GM12878 (cell line): ENCODE results near the gene RPS6KA2. TPM values are rescaled to one million over a fixed set of nuclear protein-coding genes. Genes with fewer than 3 reads are reported as not detected.

Source experiments
- ATAC-seq: fragments of 200-7000 bp; cut with Tn5 transposase; 3 replicates; pipeline ENCODE4 v1.9.1; 2020; ENCODE audit warnings: mild to moderate bottlenecking, moderate library complexity
- BruUV-seq: library from RNA; stranded (reverse); fragments of 400-500 nt; replicated peaks from 2 replicates; lab custom pipeline; 2021; lab: Mats Ljungman, UMichigan
- CTCF ChIA-PET: fragments of 300-600 bp; sonication (Branson Sonifier 250); formaldehyde crosslinking; extraction: SDS; loops from one replicate; lab custom pipeline; 2021; ENCODE audit warnings: inconsistent platforms; lab: Yijun Ruan, JAX
- POLR2A ChIA-PET: fragments of 350-600 bp; formaldehyde crosslinking; extraction: SDS; loops from one replicate; lab custom pipeline; 2021; ENCODE audit warnings: inconsistent platforms; lab: Charles Lee
- RAD21 ChIA-PET: fragments of 300-600 bp; sonication (Branson Sonifier 250); formaldehyde crosslinking; loops from one replicate; lab custom pipeline; 2023; ENCODE audit warnings: antibody characterized with exemption; ENCODE audit not compliant: unreplicated experiment; lab: Charles Lee
- SMC1A ChIA-PET: fragments of 300-600 bp; sonication (Branson Sonifier 250); formaldehyde crosslinking; loops from one replicate; lab custom pipeline; 2023; ENCODE audit not compliant: unreplicated experiment, uncharacterized antibody; lab: Charles Lee
- DNase-seq: peaks from one replicate; pipeline ENCODE4 v3.0.0-alpha.2; 2011; ENCODE audit warnings: low read depth, low spot score
- FAIRE-seq: peaks from 3 replicates; lab custom pipeline; 2011; peaks lifted over from hg19 to GRCh38; lab: Jason Lieb, UNC
- H2AFZ ChIP-seq: 2 replicates; pipeline ENCODE4 v1.6.0; 2011; ENCODE audit warnings: low read depth, low read length, control low read depth; ENCODE audit not compliant: control insufficient read depth
- H3K27ac ChIP-seq: 2 replicates; pipeline ENCODE4 v1.5.1; 2011; ENCODE audit warnings: control low read depth; ENCODE audit not compliant: control insufficient read depth, insufficient read depth
- H3K27me3 ChIP-seq, 2 experiments: replicated peaks in 1 of 2; 2 replicates each; pipeline versions ENCODE4 v1.6.0 to v1.6.1; 2011; ENCODE audit warnings: low read length in 1 of 2; ENCODE audit not compliant: control insufficient read depth in 2 of 2, insufficient read depth in 2 of 2
- H3K36me3 ChIP-seq, 2 experiments: 2 replicates each; pipeline ENCODE4 v1.5.1; 2011; ENCODE audit warnings: low read length in 1 of 2; ENCODE audit not compliant: control insufficient read depth in 2 of 2, insufficient read depth in 2 of 2
- H3K4me1 ChIP-seq: 2 replicates; pipeline ENCODE4 v1.6.1; 2011; ENCODE audit warnings: mild to moderate bottlenecking, low read length, moderate library complexity, mixed read lengths; ENCODE audit not compliant: control insufficient read depth, insufficient read depth
- H3K4me2 ChIP-seq: 2 replicates; pipeline ENCODE4 v1.6.0; 2011; ENCODE audit warnings: control low read depth; ENCODE audit not compliant: control insufficient read depth, insufficient read depth
- H3K4me3 ChIP-seq: fragments of 200-600 bp; sonication (generic); 2 replicates; pipeline ENCODE4 v1.5.1; 2016
- H3K79me2 ChIP-seq: 2 replicates; pipeline ENCODE4 v1.6.0; 2011; ENCODE audit warnings: low read length; ENCODE audit not compliant: control insufficient read depth, insufficient read depth
- H3K9ac ChIP-seq: 2 replicates; pipeline ENCODE4 v1.8.0; 2011; ENCODE audit warnings: low read length, control low read depth, mixed read lengths; ENCODE audit not compliant: control insufficient read depth, insufficient read depth
- H3K9me3 ChIP-seq: replicated peaks from 3 replicates; pipeline ENCODE4 v1.5.1; 2011; ENCODE audit warnings: mild to moderate bottlenecking, low read length; ENCODE audit not compliant: control insufficient read depth, insufficient read depth
- H4K20me1 ChIP-seq: 2 replicates; pipeline ENCODE4 v1.6.0; 2011; ENCODE audit not compliant: control insufficient read depth, insufficient read depth
- ATF7 ChIP-seq: fragments of 450-650 bp; IDR thresholded peaks from 2 replicates; pipeline ENCODE4 v1.6.1; 2016; ENCODE audit warnings: low read depth, mild to moderate bottlenecking
- BCLAF1 ChIP-seq: fragments of 450-650 bp; IDR thresholded peaks from 2 replicates; pipeline ENCODE4 v1.6.1; 2017; ENCODE audit warnings: antibody characterized with exemption, mild to moderate bottlenecking, moderate library complexity
- CHD2 ChIP-seq: IDR thresholded peaks from 2 replicates; pipeline ENCODE4 v1.6.1; 2011; ENCODE audit warnings: low read depth, low read length, improper control_type of control experiment, borderline replicate concordance
- CHD4 ChIP-seq: fragments of 200-600 bp; sonication (generic); IDR thresholded peaks from 2 replicates; pipeline ENCODE4 v1.6.1; 2016; ENCODE audit warnings: mild to moderate bottlenecking
- CTCF ChIP-seq, 3 experiments: IDR thresholded peaks in 2 of 3; conservative IDR thresholded peaks in 1 of 3; 2 replicates each; pipeline ENCODE4 v1.5.1; 2011; ENCODE audit warnings: low read depth in 3 of 3, low read length in 3 of 3, mild to moderate bottlenecking in 3 of 3, control low read depth in 2 of 3, moderate library complexity in 2 of 3, inconsistent platforms in 1 of 3, mixed read lengths in 1 of 3; ENCODE audit not compliant: control insufficient read depth in 2 of 3, insufficient read depth in 1 of 3; ENCODE audit errors: extremely low read depth in 1 of 3
- E2F8 ChIP-seq: fragments of 450-650 bp; IDR thresholded peaks from 2 replicates; pipeline ENCODE4 v1.6.1; 2018; ENCODE audit warnings: mild to moderate bottlenecking, low read depth, moderate library complexity; ENCODE audit not compliant: partially characterized antibody
- JUNB ChIP-seq: IDR thresholded peaks from 2 replicates; pipeline ENCODE4 v1.6.1; 2016; ENCODE audit warnings: antibody characterized with exemption, mild to moderate bottlenecking
- MLLT1 ChIP-seq: fragments of 450-650 bp; IDR thresholded peaks from 2 replicates; pipeline ENCODE4 v1.6.1; 2016; ENCODE audit warnings: mild to moderate bottlenecking
- NR2F1 ChIP-seq: fragments of 450-650 bp; conservative IDR thresholded peaks from 2 replicates; pipeline ENCODE4 v1.6.1; 2017; ENCODE audit warnings: mild to moderate bottlenecking
- PAX8 ChIP-seq: fragments of 450-650 bp; IDR thresholded peaks from 2 replicates; pipeline ENCODE4 v1.6.1; 2017; ENCODE audit warnings: mild to moderate bottlenecking, moderate library complexity
- POLR2A ChIP-seq: IDR thresholded peaks from 2 replicates; pipeline ENCODE4 v1.6.1; 2011; ENCODE audit warnings: low read depth, mild to moderate bottlenecking, low read length
- POLR2AphosphoS2 ChIP-seq: IDR thresholded peaks from 2 replicates; pipeline ENCODE4 v1.6.1; 2011; ENCODE audit warnings: low read depth, mild to moderate bottlenecking, low read length, improper control_type of control experiment, moderate library complexity
- SMAD5 ChIP-seq: IDR thresholded peaks from 2 replicates; pipeline ENCODE4 v1.6.1; 2016; ENCODE audit warnings: antibody characterized with exemption, low read depth
- YBX1 ChIP-seq: fragments of 450-650 bp; IDR thresholded peaks from 2 replicates; pipeline ENCODE4 v1.6.1; 2016; ENCODE audit warnings: antibody characterized with exemption
- WGBS: methylation state at CpG from one replicate; pipeline ENCODE4 v1.1.6; 2016; ENCODE audit warnings: low lambda C conversion rate; ENCODE audit not compliant: insufficient replicate concordance, insufficient coverage; ENCODE audit errors: missing lambda C conversion rate; 5-methylcytosine and 5-hydroxymethylcytosine counted together
- in situ Hi-C: fragments of 300-500 bp; cut with MboI; formaldehyde crosslinking; loops from 9 replicates; pipeline ENCODE4 v1.14.3; 2018; ENCODE audit warnings: mixed read lengths
- intact Hi-C: fragments of 100-400 bp; cut with micrococcal nuclease; formaldehyde crosslinking; loops from one replicate; pipeline ENCODE4 v1.14.2; 2022; ENCODE audit not compliant: unreplicated experiment
- polyA plus RNA-seq, 11 experiments: library from polyadenylated mRNA; depleted of rRNA in 4 of 11; unstranded in 6 of 11; stranded (reverse) in 5 of 11; fragments of >200 nt; fragmentation: Nextera tagmentation in 4 of 11; fragmentation: Illumina TruSeq in 1 of 11; extraction: Ambion mirVana in 4 of 11; extraction: Trizol in 1 of 11; gene quantifications; 1 replicate in 1 of 11; 2 replicates in 10 of 11; pipeline versions ENCODE4 v1.2.1 to v1.2.3, GENCODE V29; 2011 to 2016; ENCODE audit warnings: inconsistent platforms in 2 of 11, missing spikeins in 2 of 11, low read depth in 1 of 11
- total RNA-seq, 4 experiments: library from RNA; depleted of rRNA in 3 of 4; stranded (reverse); fragments of >200 nt in 3 of 4; fragmentation: Illumina TruSeq in 1 of 4; extraction: Trizol in 1 of 4; gene quantifications; 2 replicates each; pipeline versions ENCODE4 v1.2.1 to v1.2.3, GENCODE V29; 2013 to 2021

The RPS6KA2 gene
- total and polyA plus RNA-seq, 10 of the 15 experiments (the other 5 are each of a cell fraction or from before 2014, with no cell fraction given): 0.02 to 1.0 (median 0.22) TPM; not detected in 1

GRCh38 chr6:166604328-166604727 is 22.7 kb downstream of the RPS6KA2 start:
- no peak for TF ChIP-seq CHD2
- no peak for TF ChIP-seq PAX8
- no peak for TF ChIP-seq ATF7
- no peak for TF ChIP-seq BCLAF1
- no peak for TF ChIP-seq JUNB
- no peak for TF ChIP-seq YBX1
- TF ChIP-seq MLLT1: no peak
- no peak for TF ChIP-seq CTCF (IDR thresholded peaks at IDR 0.05 in 2 of 3, conservative IDR thresholded peaks at IDR 0.05 in 1 of 3; ENCODE audit: control insufficient read depth in 2 of 3, extremely low read depth in 1 of 3, insufficient read depth in 1 of 3, low read depth in 3 of 3, low read length in 3 of 3)
- TF ChIP-seq E2F8: no peak
- TF ChIP-seq NR2F1: no peak
- no peak for TF ChIP-seq SMAD5
- TF ChIP-seq POLR2A: no peak
- no peak for TF ChIP-seq CHD4
- TF ChIP-seq POLR2AphosphoS2: no peak
- H3K36me3 ChIP-seq: no peaks in the 10 kb centered on the region
- H3K4me2 ChIP-seq: no peak overlapping the region
- H3K9ac ChIP-seq: no peak overlapping the region
- H2AFZ ChIP-seq: no peak overlapping the region
- H3K4me3 ChIP-seq: no peak overlapping the region
- RAD21 ChIA-PET: no interaction called here
- ATAC-seq: no peak
- no peak overlapping the region for H3K27ac ChIP-seq
- CTCF ChIA-PET: no interaction called here
- in situ Hi-C loops: no loop called here
- 53% methylated on average over 9 of the region's 9 CpGs for WGBS
- no peaks in the 10 kb centered on the region; the same call in 1 of the 3 replicates for H3K9me3 ChIP-seq
- SMC1A ChIA-PET: no interaction called here
- no peak for DNase-seq
- no TSS peak for BruUV-seq
- H4K20me1 ChIP-seq: no peaks in the 10 kb centered on the region
- no peaks in the 10 kb centered on the region for H3K79me2 ChIP-seq
- no peak for FAIRE-seq
- intact Hi-C loops: no loop called here
- H3K27me3 ChIP-seq: no peaks in the 10 kb centered on the region
- POLR2A ChIA-PET: interaction anchor here (0.6 kb wide), 1 partner anchor 165 kb away, joined by 4 read pairs; no protein-coding TSS in a partner anchor
- H3K4me1 ChIP-seq: no peaks in the 10 kb centered on the region
